Thymus (tissue), 11 donors: ENCODE measurements around the gene PEMT. TPM values are rescaled to one million over a fixed set of nuclear protein-coding genes. Genes with fewer than 3 reads are reported as not detected.

Experiments used
- DNase-seq, 9 donors: peaks; one replicate each; pipeline ENCODE4 v3.0.0-alpha.2; 2013; ENCODE audit warnings: low spot score in 9 of 9, low read depth in 6 of 9, missing footprints in 1 of 9
- H3K27ac ChIP-seq, 2 donors: one replicate each; pipeline ENCODE4 v1.5.1; 2013; ENCODE audit warnings: control low read depth in 1 of 2, low read depth in 1 of 2, low read length in 1 of 2, mild to moderate bottlenecking in 1 of 2, moderate library complexity in 1 of 2
- H3K27me3 ChIP-seq, 2 donors: one replicate each; pipeline ENCODE4 v1.5.1; 2013; ENCODE audit warnings: low read length in 1 of 2; ENCODE audit not compliant: control insufficient read depth in 2 of 2, insufficient read depth in 1 of 2
- H3K36me3 ChIP-seq, 2 donors: one replicate each; pipeline ENCODE4 v1.5.1; 2013; ENCODE audit warnings: low read length in 1 of 2, mild to moderate bottlenecking in 1 of 2, moderate library complexity in 1 of 2; ENCODE audit not compliant: control insufficient read depth in 2 of 2, insufficient read depth in 2 of 2
- H3K4me1 ChIP-seq, 2 donors: one replicate each; pipeline ENCODE4 v1.5.1; 2013; ENCODE audit warnings: low read length in 2 of 2; ENCODE audit not compliant: control insufficient read depth in 2 of 2, insufficient read depth in 2 of 2
- H3K4me3 ChIP-seq, 2 donors: one replicate each; pipeline ENCODE4 v1.5.1; 2013; ENCODE audit warnings: low read length in 2 of 2, control low read depth in 1 of 2, mild to moderate bottlenecking in 1 of 2
- H3K9me3 ChIP-seq, 2 donors: one replicate each; pipeline ENCODE4 v1.5.1; 2013; ENCODE audit warnings: low read length in 1 of 2, mild to moderate bottlenecking in 1 of 2; ENCODE audit not compliant: control insufficient read depth in 2 of 2, insufficient read depth in 1 of 2
- WGBS: extraction: QIAGEN DNeasy Blood & Tissue Kit; methylation state at CpG from one replicate; pipeline ENCODE4 v1.1.7; 2013; 5-methylcytosine and 5-hydroxymethylcytosine counted together
- polyA plus RNA-seq: library from polyadenylated mRNA; stranded (reverse); fragments of 200-250 nt; gene quantifications from one replicate; pipeline ENCODE4 v1.2.3, GENCODE V29; 2013
- total RNA-seq: library from RNA; stranded (reverse); fragments of 120-200 nt; gene quantifications from one replicate; pipeline ENCODE4 v1.2.4, GENCODE V29; 2013
- donor health status: healthy.

PEMT gene
- total and polyA plus RNA-seq, 2 donors: 14.1 to 67.8 TPM

DNA sequence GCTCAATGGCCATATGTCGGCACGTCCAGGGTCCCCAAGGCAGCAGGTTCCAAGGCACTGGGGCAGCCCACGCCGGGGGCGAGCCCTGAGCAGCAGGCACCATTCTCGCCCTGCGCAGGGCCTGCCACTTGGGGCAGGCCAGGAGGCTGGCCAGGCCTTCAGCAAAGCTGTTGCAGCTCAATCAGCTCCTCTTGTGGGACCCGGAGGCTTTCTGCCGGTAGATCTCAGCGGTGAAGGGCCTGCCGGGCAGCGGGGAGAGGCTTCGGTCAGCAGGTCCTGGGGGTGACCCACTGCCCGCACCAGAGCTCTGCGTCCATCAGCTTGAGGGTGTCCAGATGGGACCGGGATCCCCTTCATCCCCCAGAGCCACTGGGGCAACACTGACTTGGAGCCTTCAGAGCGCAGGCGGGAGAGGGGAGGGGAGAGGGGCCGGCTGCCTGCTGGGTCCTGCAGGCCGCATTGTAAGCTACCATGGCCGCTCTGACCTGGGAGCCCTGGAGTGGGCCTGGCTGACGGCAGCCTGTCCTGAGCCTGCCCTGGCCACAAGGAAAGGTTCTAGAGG is 85.8 kb downstream of the PEMT start:
- WGBS: 96% methylated on average over 22 of the region's 22 CpGs
- Histone ChIP-seq H3K9me3 (peaks cover 0 to 2% of the 10 kb centered on the region in 2 donors), H3K27me3 (no peaks in the 10 kb centered on the region), H3K4me1 (peaks cover 0 to 18% of the 10 kb centered on the region in 2 donors), H3K4me3 (no peak overlapping the region), H3K36me3 (no peaks in the 10 kb centered on the region), H3K27ac (no peak overlapping the region)
- no peak for DNase-seq

DNA sequence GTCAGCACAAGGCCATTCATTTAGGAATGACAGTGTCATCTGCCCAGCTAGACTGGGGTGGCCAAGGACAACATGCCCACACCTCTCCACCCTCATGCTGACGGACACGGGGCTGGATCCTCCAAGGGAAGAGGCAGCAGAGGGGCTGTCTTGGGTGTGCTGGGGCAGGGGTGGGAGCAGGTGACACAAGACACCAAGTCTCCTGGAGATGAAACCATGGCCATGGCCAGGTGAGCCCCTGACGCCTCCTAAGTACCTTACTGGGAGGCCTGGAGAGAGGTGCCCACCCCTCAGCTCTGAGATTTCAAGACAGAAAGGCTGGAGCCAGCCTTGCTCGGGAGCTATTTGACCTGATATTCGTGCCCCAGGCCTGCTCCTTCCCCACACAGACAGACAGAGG is 86.4 kb downstream of the PEMT start:
- H3K27me3 ChIP-seq: no peaks in the 10 kb centered on the region

DNA sequence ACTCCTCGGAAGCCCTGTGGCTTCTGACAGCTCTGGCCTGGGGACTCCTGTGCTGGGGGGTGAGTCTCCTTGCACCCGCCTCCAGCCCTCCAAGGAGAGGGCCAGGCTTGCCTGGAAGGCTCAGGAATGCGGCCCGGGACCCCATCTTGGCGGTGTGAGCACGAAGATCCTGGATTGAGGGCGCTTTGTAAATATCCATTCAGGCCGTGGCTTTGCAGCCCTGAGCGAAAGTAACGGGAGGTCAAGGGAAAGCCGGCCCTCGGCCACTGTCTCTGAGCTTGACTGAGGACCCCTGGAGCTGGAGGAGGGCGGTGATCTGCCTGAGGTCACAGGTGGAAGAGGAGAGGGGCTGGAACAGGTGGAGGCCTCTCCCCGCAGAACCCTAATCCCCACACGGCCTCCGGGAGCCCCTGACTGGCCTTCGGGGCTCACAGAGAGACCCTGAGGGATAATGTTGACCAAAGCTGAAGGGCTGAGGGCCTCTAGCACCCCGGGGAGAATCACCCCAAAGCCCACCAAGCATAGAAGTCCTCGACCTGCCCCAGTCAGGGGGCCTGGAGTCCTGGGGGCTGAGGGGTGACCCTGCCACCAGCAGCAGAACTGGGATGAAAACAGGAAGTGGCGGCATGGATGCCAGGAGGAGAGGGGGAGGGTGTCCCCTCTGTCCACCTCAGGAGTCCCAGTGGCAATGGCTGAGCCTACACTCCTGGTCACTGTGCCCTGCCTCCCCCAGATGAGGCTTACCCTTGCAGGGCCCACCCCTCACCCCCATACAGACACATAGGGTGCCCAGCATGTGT is 87.0 kb downstream of the PEMT start:
- Histone ChIP-seq H3K27me3 (no peaks in the 10 kb centered on the region), H3K27ac (no peak overlapping the region), H3K9me3 (peaks cover 0 to 2% of the 10 kb centered on the region in 2 donors), H3K36me3 (no peaks in the 10 kb centered on the region), H3K4me3 (no peak overlapping the region), H3K4me1 (peaks cover 0 to 7% of the 10 kb centered on the region in 2 donors)
- no peak for DNase-seq
- 94% methylated on average over 20 of the region's 20 CpGs for WGBS

More for the DNA sequence above, 86.4 kb downstream of the PEMT start:
- no peak overlapping the region for H3K27ac ChIP-seq
- H3K9me3 ChIP-seq: peaks cover 0 to 2% of the 10 kb centered on the region in 2 donors
- H3K4me1 ChIP-seq: peaks cover 0 to 13% of the 10 kb centered on the region in 2 donors
- no peak for DNase-seq
- 95% methylated on average over 5 of the region's 5 CpGs for WGBS
- no peak overlapping the region for H3K4me3 ChIP-seq
- H3K36me3 ChIP-seq: no peaks in the 10 kb centered on the region

DNA sequence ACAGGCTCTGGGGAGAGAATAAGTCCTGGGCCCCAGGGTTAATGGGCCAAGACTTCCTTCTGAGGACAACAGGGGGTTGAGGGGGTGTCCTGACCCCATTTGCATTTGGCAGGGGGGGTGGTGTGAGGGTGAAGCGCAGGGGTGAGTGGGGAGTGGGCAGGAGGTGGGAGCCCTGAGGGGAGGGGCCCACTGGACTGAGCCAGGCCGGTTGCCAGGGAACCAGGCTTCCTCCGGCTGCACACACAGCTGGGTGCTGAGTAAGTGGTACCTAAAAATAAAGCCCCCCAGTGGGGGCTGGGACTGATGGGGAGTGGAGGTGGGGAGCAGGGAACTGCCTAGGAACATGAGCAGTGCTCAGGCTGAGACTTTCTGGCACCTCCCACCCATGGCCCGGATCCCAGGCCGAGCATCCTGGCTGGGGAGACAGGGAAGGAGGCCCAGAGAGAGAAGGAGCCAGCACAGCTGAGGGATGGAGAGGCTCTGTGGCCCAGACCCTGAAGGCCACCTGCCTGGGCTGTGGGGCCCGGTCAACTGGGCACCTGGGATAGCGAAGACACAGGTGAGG is 87.9 kb downstream of the PEMT start:
- WGBS: 85% methylated on average over 7 of the region's 7 CpGs
- no peaks in the 10 kb centered on the region for H3K27me3 ChIP-seq
- no peaks in the 10 kb centered on the region for H3K36me3 ChIP-seq
- peaks cover 0 to 1% of the 10 kb centered on the region in 2 donors for H3K4me1 ChIP-seq
- no peak overlapping the region for H3K4me3 ChIP-seq
- H3K9me3 ChIP-seq: peaks cover 0 to 2% of the 10 kb centered on the region in 2 donors
- no peak overlapping the region for H3K27ac ChIP-seq
- no peak for DNase-seq

DNA sequence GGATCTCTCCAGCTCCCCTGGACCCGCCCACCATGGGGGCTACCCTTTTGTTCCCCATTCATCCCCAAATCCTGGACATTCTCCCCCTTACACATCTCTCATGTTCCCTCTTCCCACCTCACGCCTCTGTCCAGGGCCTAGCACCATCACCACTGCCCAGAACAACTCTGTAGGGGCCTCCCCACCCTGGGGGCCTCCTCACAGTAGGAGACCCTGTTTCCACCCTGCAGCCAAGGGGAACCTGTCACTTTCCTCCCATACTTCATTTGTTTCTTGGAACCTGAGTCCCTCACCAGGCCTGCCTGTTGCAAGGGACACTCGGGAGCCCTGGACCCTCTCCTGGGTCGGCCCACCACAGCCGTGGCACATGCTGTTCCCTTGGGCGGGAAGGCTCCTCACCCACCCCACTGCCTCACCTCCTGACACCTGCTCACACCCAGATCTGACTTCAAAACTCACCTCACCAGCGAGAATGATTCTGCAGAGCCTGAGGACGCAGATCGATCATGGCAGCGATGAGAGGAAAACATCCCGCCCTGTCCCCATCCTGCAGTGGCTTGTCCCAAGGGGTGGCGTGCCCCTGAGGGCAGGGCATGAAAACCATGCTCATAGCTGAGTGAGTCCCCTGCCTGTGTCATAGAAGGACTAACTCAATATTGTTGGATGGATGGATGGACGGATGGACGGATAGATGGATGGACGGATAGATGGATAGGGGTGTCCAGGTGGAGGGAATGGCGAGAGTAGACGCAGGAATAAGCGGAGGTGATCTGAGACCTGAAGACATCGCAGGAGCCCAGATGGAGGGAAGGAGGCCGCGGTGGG is 88.6 kb downstream of the PEMT start:
- H3K9me3 ChIP-seq: peaks cover 0 to 2% of the 10 kb centered on the region in 2 donors
- no peaks in the 10 kb centered on the region for H3K36me3 ChIP-seq
- no peak overlapping the region for H3K27ac ChIP-seq
- no peak for DNase-seq
- 96% methylated on average over 21 of the region's 21 CpGs for WGBS
- H3K4me1 ChIP-seq: no peaks in the 10 kb centered on the region
- H3K4me3 ChIP-seq: no peak overlapping the region
- H3K27me3 ChIP-seq: no peaks in the 10 kb centered on the region

DNA sequence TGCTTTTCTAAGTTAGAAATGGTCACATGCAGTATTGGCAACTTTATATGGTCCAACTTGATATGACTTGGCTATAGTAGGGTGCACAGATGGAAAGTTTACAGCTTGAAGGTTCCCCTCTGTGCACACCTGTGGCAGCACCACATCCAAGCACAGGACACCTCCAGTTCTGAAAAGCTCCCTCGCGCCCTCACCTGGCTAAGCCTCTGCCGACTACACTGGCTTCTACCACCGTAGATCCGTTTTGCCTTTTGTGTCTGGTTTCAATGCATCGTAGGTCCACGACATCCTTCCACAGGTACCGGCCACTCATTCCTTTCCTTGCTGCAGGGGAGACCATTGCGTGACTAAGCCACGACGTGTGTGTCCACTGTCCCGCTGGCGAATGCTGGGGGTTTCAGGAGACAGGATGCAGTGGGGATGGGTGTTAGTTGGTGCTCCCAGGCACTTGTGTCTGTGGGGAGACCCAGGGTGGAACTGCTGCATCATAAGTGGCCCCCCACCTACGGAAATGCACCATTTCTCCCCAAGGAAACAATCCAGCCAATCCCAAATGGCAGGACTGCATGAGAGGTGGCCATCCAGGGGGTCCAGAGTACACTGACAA is 90.4 kb downstream of the PEMT start:
- H3K27me3 ChIP-seq: peaks cover under 1 to 7% of the 10 kb centered on the region in 2 donors
- 82% methylated on average over 14 of the region's 14 CpGs for WGBS
- H3K36me3 ChIP-seq: no peaks in the 10 kb centered on the region
- H3K4me3 ChIP-seq: no peak overlapping the region
- no peak for DNase-seq
- peaks cover 0 to 2% of the 10 kb centered on the region in 2 donors for H3K9me3 ChIP-seq
- peaks cover 0 to 7% of the 10 kb centered on the region in 2 donors for H3K4me1 ChIP-seq
- no peak overlapping the region for H3K27ac ChIP-seq

DNA sequence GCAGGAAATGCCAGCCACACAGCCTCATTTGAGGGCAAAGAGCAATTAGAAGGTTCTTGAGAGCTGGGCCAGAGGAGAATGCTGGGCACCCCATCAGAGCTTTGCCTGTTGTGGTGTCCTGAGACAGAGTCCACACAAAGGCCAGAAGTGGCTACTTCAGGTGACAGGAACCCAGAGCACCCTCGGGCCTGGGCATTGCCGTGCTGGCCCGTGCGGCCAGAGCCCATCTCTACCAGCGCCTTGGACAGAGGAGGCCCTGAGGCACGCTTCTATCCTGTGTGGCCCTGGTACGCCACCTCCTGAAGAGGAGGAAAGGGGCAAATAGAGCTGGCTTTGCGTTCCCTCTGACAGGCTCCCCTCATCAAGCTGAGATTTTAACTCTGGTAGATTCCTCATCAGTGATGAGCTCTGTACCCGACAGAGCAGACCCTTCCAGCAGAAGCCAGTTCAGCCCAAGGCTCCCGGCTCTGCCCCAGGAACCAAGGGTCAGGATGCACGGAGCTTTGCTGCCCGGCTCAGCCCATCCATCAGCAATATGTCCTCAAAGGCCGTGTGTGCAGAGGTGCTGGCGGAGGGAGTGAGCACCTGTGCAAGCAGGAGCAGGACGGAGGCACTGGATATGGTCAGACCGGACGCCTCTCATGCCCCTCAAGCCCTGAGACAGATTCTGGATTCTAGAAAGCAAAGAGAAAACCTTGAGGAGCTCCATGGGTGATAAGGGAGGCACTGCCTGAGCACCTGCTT is 91.9 kb downstream of the PEMT start:
- no peak for DNase-seq
- H3K36me3 ChIP-seq: no peaks in the 10 kb centered on the region
- H3K4me3 ChIP-seq: no peak overlapping the region
- 93% methylated on average over 17 of the region's 17 CpGs for WGBS
- no peak overlapping the region for H3K27ac ChIP-seq
- H3K9me3 ChIP-seq: peaks cover 0 to 2% of the 10 kb centered on the region in 2 donors
- H3K4me1 ChIP-seq: peaks cover 8 to 16% of the 10 kb centered on the region in 2 donors
- H3K27me3 ChIP-seq: peaks cover 14 to 22% of the 10 kb centered on the region in 2 donors

DNA sequence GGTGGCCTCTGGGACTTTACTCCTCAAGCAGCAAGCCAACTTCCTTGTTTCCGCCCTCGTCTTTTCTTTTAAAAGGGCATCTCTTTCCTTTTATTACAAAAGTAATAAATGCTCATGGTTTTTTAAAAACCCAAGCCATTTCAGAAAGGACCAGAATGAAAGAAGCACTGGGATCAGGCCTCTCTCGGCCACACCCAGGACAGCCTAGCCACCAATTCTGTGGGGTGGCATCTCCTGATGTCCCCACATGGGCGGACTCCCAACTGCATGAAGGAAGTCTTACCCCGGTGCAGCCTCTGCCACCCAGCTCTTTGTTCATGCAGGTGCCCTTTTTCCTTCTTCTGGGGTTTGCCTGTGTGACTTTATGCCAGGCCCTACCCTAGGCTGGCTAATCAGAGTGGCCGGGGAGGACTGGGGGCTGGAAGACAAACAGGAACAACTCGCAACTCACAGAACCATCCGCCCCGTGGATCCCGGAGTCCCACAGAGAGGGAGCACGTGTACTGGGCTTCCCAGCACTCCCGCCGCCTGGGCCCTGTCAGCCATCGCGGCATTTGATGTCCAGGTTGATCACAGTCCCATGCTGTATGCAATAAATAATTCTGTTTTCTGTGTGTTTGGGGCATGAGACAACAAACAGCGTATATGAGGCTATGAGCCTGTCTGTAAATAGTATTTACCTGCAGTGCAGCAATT is 92.8 kb downstream of the PEMT start:
- Histone ChIP-seq H3K9me3 (peaks cover 0 to 2% of the 10 kb centered on the region in 2 donors), H3K27ac (no peak overlapping the region), H3K27me3 (peaks cover 17 to 25% of the 10 kb centered on the region in 2 donors), H3K36me3 (peaks cover 0 to 1% of the 10 kb centered on the region in 2 donors), H3K4me1 (peaks cover 10 to 21% of the 10 kb centered on the region in 2 donors), H3K4me3 (no peak overlapping the region)
- DNase-seq: no peak
- 96% methylated on average over 16 of the region's 16 CpGs for WGBS
